ENCODE measurements around the gene YWHAH. TPM values are rescaled to one million over a fixed set of nuclear protein-coding genes. Genes with fewer than 3 reads are reported as not detected.

The YWHAH gene
- total and polyA plus RNA-seq, 2 of the 4 experiments (the other 2 are of a cell fraction), result 147 to 173 TPM

GRCh38 chr22:31937341-31937740, 7.0 kb upstream of the YWHAH start:
- H3K27ac ChIP-seq (ENCODE audit: insufficient read depth, low read length), result no peak overlapping the region
- no peak overlapping the region for H2BK15ac ChIP-seq (ENCODE audit: low read depth, low read length)
- no peak for TF ChIP-seq MAFK (IDR thresholded peaks at IDR 0.05; ENCODE audit: low read depth, low read length)
- no peak for TF ChIP-seq ELK1 (IDR thresholded peaks at IDR 0.05; ENCODE audit: borderline replicate concordance, low read depth, low read length)
- no peak for TF ChIP-seq CEBPB (IDR thresholded peaks at IDR 0.05; ENCODE audit: low read depth, low read length)
- no peak for TF ChIP-seq RAD21 (IDR thresholded peaks at IDR 0.05; ENCODE audit: low read length)
- no peak overlapping the region for H3K4me3 ChIP-seq (ENCODE audit: insufficient read depth, low read depth, low read length)
- no peaks in the 10 kb centered on the region for H3K79me1 ChIP-seq (ENCODE audit: low read depth in 1 of 2, low read length in 2 of 2)
- H3K9me3 ChIP-seq (ENCODE audit: control insufficient read depth, insufficient read depth, low read length), result no peaks in the 10 kb centered on the region
- H3K18ac ChIP-seq (ENCODE audit: low read depth, low read length), result no peak overlapping the region
- BruUV-seq (replicated peaks), result no TSS peak
- no peaks in the 10 kb centered on the region for H3K36me3 ChIP-seq (ENCODE audit: control insufficient read depth, insufficient read depth, low read length)
- H3K9me1 ChIP-seq (ENCODE audit: insufficient read depth, low read length), result no peaks in the 10 kb centered on the region
- no peak overlapping the region for H2AFZ ChIP-seq (replicated peaks; ENCODE audit: low read length, poor library complexity)
- no peak overlapping the region for H3K9ac ChIP-seq (ENCODE audit: low read depth, low read length)
- no peak overlapping the region for H3K4me2 ChIP-seq (ENCODE audit: low read depth, low read length)
- dilution Hi-C loops (cut with HindIII; ENCODE audit: low sequenced_read_pairs, unreplicated experiment) (no loop called here), in situ Hi-C loops (cut with MboI; ENCODE audit: low sequenced_read_pairs) (no loop called here), intact Hi-C loops (cut with micrococcal nuclease) (no loop called here)
- peaks cover 16% of the 10 kb centered on the region for H3K27me3 ChIP-seq (ENCODE audit: control insufficient read depth, insufficient read depth, low read length)
- H2AK5ac ChIP-seq (ENCODE audit: low read depth, low read length), result no peak overlapping the region
- ChIA-PET POLR2A (ENCODE audit: unreplicated experiment) (interaction anchor here (0.6 kb wide), 1 partner anchor 30 kb away, joined by 3 read pairs; no protein-coding TSS in a partner anchor), CTCF (interaction anchor here (0.5 kb wide), 1 partner anchor 268 kb away, joined by 3 read pairs; no protein-coding TSS in a partner anchor)
- no peak overlapping the region for H4K8ac ChIP-seq (ENCODE audit: low read depth in 2 of 2, low read length in 2 of 2)
- no peak overlapping the region for H4K5ac ChIP-seq (ENCODE audit: low read depth, low read length)
- H3K23ac ChIP-seq (ENCODE audit: low read depth, low read length), result no peak overlapping the region
- H2BK20ac ChIP-seq (ENCODE audit: low read depth, low read length), result no peak overlapping the region
- no peak for ATAC-seq (ENCODE audit: low read depth)
- H2AK9ac ChIP-seq (replicated peaks; ENCODE audit: low read depth, low read length, poor library complexity), result no peak overlapping the region
- no peak overlapping the region for H3K14ac ChIP-seq (replicated peaks; ENCODE audit: low read depth, low read length)
- H4K20me1 ChIP-seq (ENCODE audit: insufficient read depth, low read length), result no peaks in the 10 kb centered on the region
- DNase-seq, result no peak
- no peak overlapping the region for H2BK5ac ChIP-seq (ENCODE audit: low read depth, low read length, poor library complexity, severe bottlenecking)
- H3K56ac ChIP-seq (ENCODE audit: extremely low read depth, insufficient read depth, low read length), result no peak overlapping the region
- H2BK120ac ChIP-seq (ENCODE audit: low read depth, low read length), result no peak overlapping the region
- H3K4ac ChIP-seq (ENCODE audit: low read depth, low read length), result no peak overlapping the region
- H4K91ac ChIP-seq (ENCODE audit: insufficient read depth, low read depth, low read length), result no peak overlapping the region
- no peaks in the 10 kb centered on the region for H3K4me1 ChIP-seq (ENCODE audit: control insufficient read depth, insufficient read depth, low read length)
- 80% methylated on average over 1 of the region's 3 CpGs; no CpG with 5 or more reads in 1 of the 2 experiments for WGBS, 2 experiments (ENCODE audit: extremely low coverage in 2 of 2, insufficient read length in 1 of 2)
